ENCODE measurements around the gene GSTCD.
A peak's percentile ranks its signal among the peaks of the same experiment; 100 is the strongest.

GSTCD gene

DNA sequence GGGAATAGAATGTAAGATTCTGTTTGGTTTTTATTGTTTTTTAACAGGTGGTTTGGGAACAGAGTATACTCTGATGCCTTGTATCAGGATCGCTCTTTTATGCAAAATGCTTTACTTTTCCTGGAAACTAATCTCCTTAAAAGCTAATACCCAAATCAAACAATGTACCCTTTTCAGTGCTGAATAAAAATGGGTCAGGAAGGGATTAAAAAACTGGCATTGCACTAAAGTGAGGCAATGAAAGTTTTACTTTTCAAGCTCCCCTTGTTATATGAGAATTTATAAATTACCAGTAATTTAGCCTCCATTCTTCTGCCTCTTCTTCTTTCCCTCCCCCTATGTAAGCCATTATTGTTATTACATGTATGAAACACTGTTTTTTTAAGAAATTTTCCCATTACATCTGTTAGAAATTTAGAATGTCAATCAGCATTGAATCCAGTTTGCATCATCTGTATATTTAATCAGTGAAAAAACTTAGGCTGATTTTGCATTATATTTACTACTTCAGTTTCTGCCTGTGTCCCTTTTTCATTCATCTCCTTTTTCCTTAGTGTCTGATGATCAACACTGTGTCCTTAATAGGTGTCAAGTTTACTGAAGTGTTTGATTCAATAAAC lies 97.0 kb downstream of the GSTCD start:
- no peak for DNase-seq
- no peak for TF ChIP-seq CTCF (IDR thresholded peaks at IDR 0.05; ENCODE audit: low read depth, low read length)
- Histone ChIP-seq H3K36me3 (no peaks in the 10 kb centered on the region), H3K4me1 (peaks cover 7% of the 10 kb centered on the region; the same call in 1 of the 2 replicates), H3K9me3 (no peaks in the 10 kb centered on the region), H3K27me3 (no peaks in the 10 kb centered on the region), H3K4me3 (ENCODE audit: low read depth, low read length) (no peak overlapping the region)

DNA sequence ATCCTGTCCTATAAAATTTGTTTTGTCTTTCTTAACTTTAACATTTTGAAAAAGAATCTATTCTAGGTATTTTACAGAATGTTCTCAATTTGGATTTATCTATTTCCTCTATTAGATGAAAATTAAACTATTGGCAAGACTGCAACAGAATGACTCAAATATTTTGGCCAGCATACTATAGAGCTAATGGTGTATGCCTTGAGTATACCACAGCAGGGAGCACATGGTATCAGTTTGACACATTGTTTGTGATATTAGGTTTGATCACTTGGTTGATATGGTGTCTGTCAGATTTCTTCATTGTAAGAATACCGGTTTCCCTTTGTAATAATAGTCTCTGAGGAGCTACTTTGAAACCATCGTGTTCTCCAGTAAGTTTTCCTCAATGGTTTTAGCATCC lies 98.9 kb downstream of the GSTCD start:
- no peaks in the 10 kb centered on the region for H3K27me3 ChIP-seq
- H3K36me3 ChIP-seq = no peaks in the 10 kb centered on the region
- H3K4me1 ChIP-seq = peaks cover 7% of the 10 kb centered on the region; the same call in 1 of the 2 replicates
- H3K9me3 ChIP-seq = no peaks in the 10 kb centered on the region
- H3K4me3 ChIP-seq (ENCODE audit: low read depth, low read length) = no peak overlapping the region
- TF ChIP-seq CTCF (IDR thresholded peaks at IDR 0.05; ENCODE audit: low read depth, low read length) = no peak
- DNase-seq = no peak

- Histone ChIP-seq H3K27me3 (no peaks in the 10 kb centered on the region), H3K9me3 (no peaks in the 10 kb centered on the region), H3K36me3 (no peaks in the 10 kb centered on the region), H3K4me3 (ENCODE audit: low read depth, low read length) (peak overlapping the region; percentile 36), H3K4me1 (peaks cover 7% of the 10 kb centered on the region; the same call in 1 of the 2 replicates)
- no peak for TF ChIP-seq CTCF (IDR thresholded peaks at IDR 0.05; ENCODE audit: low read depth, low read length)
- no peak for DNase-seq
Observed at GRCh38 chr4:105808030-105808749, 99.6 kb downstream of the GSTCD start.

DNA sequence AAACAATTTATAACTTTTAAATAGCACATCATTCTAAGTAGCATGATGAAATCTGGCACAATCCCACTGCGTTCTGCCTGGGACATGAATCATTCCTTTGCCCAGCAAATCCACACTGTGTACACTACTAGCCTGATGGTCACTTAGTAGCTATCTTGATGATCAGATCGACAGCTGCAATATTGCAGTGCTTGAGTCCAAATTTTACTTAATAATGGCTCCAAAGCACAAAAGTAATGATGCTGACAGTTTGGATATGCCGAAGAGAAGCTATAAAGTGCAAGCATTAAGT lies 100.1 kb downstream of the GSTCD start:
- DNase-seq = peak; percentile 26
- Histone ChIP-seq H3K36me3 (no peaks in the 10 kb centered on the region), H3K9me3 (no peaks in the 10 kb centered on the region), H3K27me3 (no peaks in the 10 kb centered on the region), H3K4me1 (peaks cover 7% of the 10 kb centered on the region; the same call in 1 of the 2 replicates), H3K4me3 (ENCODE audit: low read depth, low read length) (peak overlapping the region; percentile 36)
- TF ChIP-seq CTCF (IDR thresholded peaks at IDR 0.05; ENCODE audit: low read depth, low read length) = no peak

DNA sequence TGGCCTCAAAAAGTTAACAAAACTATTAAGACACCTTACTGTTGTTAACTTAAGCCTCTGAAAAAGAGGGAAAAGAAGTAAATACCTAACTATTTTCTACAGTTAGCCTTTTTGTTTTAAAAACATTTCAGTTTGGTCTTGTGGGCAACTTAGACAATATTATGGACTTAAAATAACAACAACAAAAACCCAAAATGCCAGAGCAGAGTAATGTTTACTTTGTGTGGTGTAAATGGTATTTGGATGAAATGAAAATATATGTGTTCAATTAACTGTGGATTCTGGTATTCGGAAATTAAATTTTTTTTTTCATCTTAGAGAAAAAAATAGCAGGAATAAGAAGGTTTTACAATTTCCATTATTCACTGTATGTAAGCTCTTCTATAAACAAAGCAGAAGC lies 107.1 kb downstream of the GSTCD start:
- no peaks in the 10 kb centered on the region for H3K9me3 ChIP-seq
- no peak for TF ChIP-seq CTCF (IDR thresholded peaks at IDR 0.05; ENCODE audit: low read depth, low read length)
- H3K36me3 ChIP-seq = no peaks in the 10 kb centered on the region
- H3K4me1 ChIP-seq = no peaks in the 10 kb centered on the region
- no peak for DNase-seq
- H3K4me3 ChIP-seq (ENCODE audit: low read depth, low read length) = no peak overlapping the region
- no peaks in the 10 kb centered on the region for H3K27me3 ChIP-seq

- DNase-seq = no peak
- no peaks in the 10 kb centered on the region for H3K27me3 ChIP-seq
- TF ChIP-seq CTCF (IDR thresholded peaks at IDR 0.05; ENCODE audit: low read depth, low read length) = no peak
Observed at GRCh38 chr4:105822061-105822460, 113.5 kb downstream of the GSTCD start.

More at GRCh38 chr4:105822061-105822460, 113.5 kb downstream of the GSTCD start:
- H3K36me3 ChIP-seq = peaks cover 3% of the 10 kb centered on the region; the same call in 1 of the 2 replicates
- H3K4me3 ChIP-seq (ENCODE audit: low read depth, low read length) = no peak overlapping the region
- H3K4me1 ChIP-seq = peaks cover 5% of the 10 kb centered on the region; the same call in 1 of the 2 replicates
- no peaks in the 10 kb centered on the region for H3K9me3 ChIP-seq
